Muscle layer of colon (tissue), 2 donors: ENCODE results near the gene FOXP3.

Experiments
- H3K27ac ChIP-seq: one replicate; pipeline ENCODE4 v1.7.0; 2013; ENCODE audit warnings: low read depth, mild to moderate bottlenecking, low read length, moderate library complexity
- H3K27me3 ChIP-seq, 2 donors: one replicate each; pipeline ENCODE4 v1.7.0; 2013; ENCODE audit warnings: low read length in 2 of 2, mild to moderate bottlenecking in 2 of 2; ENCODE audit not compliant: insufficient read depth in 2 of 2, control insufficient read depth in 1 of 2
- H3K36me3 ChIP-seq: one replicate; pipeline ENCODE4 v1.7.0; 2013; ENCODE audit warnings: mild to moderate bottlenecking, low read length; ENCODE audit not compliant: insufficient read depth
- H3K4me1 ChIP-seq: one replicate; pipeline ENCODE4 v1.7.0; 2013; ENCODE audit warnings: mild to moderate bottlenecking, low read length; ENCODE audit not compliant: insufficient read depth
- H3K4me3 ChIP-seq, 2 donors: one replicate each; pipeline ENCODE4 v1.7.0; 2013; ENCODE audit warnings: low read length in 2 of 2, low read depth in 1 of 2, mild to moderate bottlenecking in 1 of 2, moderate library complexity in 1 of 2
- H3K9ac ChIP-seq: one replicate; pipeline ENCODE4 v1.7.0; 2013; ENCODE audit warnings: low read length
- H3K9me3 ChIP-seq: one replicate; pipeline ENCODE4 v1.7.0; 2013; ENCODE audit warnings: mild to moderate bottlenecking, low read length
- donor health status: abdominal sarcoma.
- donor health status: Adenocarcinoma of cecum.

Gene FOXP3

DNA sequence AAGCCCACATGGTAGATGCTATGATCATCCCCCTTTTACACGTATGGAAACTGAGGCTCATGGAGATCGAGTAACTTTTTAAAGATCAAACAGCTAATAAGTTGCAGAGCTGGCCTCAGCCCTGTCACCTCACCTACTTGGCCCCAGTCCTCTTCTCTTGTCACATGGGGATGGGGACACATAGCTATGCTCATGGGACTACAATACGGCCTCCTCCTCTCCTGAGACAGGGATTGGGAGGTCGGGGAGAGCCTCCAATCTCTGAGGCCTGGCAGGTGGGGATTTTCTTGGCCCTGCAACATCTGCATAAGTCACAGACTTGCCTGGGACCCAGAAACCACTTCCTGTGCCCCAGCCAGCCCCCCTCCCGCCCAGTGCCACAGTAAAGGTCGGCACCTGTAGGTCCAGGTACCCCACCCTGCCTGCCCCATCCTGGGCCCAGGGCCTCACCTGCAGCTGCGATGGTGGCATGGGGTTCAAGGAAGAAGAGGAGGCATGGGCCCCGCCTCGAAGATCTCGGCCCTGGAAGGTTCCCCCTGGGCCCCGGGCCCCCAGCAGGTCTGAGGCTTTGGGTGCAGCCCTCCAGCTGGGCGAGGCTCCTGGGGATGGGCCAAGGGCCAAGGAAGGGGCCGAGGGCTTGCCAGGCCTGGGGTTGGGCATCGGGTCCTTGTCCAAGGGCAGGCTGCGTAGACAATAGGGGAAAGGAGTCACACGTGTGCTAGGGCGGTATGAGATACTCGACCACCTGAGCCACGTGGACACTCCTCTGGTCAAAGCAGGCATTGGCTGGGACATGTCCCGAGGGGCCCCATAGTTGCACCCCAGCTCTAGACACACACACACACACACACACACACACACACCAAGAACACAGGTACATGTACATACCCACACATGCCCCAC is 6.4 kb downstream of the FOXP3 start:
- no peak overlapping the region for H3K4me3 ChIP-seq
- H3K27me3 ChIP-seq, result peaks cover 0 to 7% of the 10 kb centered on the region in 2 donors

DNA sequence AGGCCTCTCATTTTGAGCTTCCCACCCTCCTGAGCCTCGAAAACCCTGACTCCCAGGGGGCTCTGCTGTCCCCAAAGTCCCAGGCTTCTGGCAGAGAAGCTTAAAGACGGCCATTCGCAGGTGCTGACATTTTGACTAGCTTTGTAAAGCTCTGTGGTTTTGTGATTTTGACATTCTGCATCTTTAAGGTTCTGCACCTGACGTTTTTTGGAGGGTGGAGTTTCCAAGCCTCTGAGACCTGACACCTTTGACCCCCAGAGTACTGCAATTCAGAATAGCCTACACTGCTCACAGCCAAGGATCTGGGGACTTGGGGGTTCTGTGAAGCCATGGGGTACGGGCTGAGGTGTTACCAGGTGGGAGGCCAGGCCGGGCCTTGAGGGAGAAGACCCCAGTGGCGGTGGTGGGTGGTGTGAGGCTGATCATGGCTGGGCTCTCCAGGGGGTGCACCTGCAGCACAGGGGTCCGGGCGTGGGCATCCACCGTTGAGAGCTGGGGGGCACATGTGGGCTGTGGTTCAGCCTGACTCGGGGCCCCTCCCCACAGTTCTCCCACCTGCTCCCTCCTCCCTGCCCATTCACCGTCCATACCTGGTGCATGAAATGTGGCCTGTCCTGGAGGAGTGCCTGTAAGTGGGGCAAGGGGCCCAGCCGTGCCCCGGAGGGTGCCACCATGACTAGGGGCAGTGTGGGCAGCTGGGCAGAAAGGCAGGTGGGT is 7.3 kb downstream of the FOXP3 start:
- Histone ChIP-seq H3K4me3 (no peak overlapping the region), H3K4me1 (no peaks in the 10 kb centered on the region), H3K9ac (no peak overlapping the region), H3K27me3 (peaks cover 0 to 7% of the 10 kb centered on the region in 2 donors), H3K9me3 (no peaks in the 10 kb centered on the region), H3K27ac (no peak overlapping the region), H3K36me3 (no peaks in the 10 kb centered on the region)

More for the DNA sequence above, 6.4 kb downstream of the FOXP3 start:
- Histone ChIP-seq H3K9me3 (no peaks in the 10 kb centered on the region), H3K36me3 (no peaks in the 10 kb centered on the region), H3K9ac (no peak overlapping the region), H3K27ac (no peak overlapping the region), H3K4me1 (no peaks in the 10 kb centered on the region)

DNA sequence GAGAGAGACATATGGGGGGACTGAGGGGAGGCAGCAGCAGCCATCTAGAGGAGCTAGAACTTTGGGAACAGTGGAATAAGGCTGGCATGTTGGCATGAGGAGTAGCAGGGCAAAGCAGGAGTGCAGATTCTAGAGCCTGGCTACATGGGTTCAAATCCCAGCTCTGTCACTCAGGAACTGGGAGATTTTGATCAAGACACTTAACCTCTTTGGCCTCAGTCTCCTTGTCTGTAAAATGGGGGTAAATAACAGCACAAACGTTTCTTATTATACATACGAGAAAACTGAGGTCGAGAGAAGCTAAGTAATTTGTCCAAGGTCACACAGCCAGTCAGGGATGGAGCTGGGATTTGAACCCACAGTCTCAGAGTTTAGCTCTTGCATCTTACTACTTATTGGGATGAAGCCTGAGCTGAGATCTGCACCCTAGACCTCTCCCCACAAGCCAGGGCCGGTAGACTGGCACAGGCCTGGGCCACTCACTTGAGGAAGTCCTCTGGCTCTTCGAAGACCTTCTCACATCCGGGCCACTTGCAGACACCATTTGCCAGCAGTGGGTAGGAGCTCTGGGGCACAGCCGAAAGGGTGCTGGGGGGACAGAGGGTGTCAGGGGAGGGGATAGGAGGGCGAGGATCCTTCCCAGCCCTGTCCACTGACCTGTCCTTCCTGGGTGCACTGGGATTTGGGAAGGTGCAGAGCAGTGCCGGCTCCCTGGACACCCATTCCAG is 8.1 kb downstream of the FOXP3 start:
- Histone ChIP-seq H3K9me3 (no peaks in the 10 kb centered on the region), H3K27ac (no peak overlapping the region), H3K9ac (no peak overlapping the region), H3K27me3 (peaks cover 0 to 7% of the 10 kb centered on the region in 2 donors), H3K36me3 (no peaks in the 10 kb centered on the region), H3K4me3 (no peak overlapping the region), H3K4me1 (no peaks in the 10 kb centered on the region)

DNA sequence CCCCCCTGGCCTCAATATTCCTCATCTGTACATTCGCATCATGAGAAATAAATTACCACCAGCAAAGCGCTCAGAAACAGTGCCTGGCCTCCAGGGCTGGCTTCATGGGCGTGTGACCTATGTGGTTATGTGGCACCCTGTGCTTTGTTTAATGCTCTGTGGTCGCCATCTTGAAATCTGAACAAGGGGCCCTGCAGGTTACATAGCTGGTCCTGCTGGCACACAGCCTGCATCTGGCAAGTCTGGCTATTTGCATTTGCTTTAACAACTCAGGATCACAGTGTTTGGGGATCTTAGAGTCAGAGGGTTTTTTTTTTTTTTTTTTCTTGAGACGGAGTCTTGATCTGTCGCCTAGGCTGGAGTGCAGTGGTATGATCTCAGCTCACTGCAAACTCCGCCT is 9.9 kb downstream of the FOXP3 start:
- Histone ChIP-seq H3K9ac (no peak overlapping the region), H3K9me3 (no peaks in the 10 kb centered on the region), H3K27me3 (peaks cover 0 to 7% of the 10 kb centered on the region in 2 donors), H3K36me3 (no peaks in the 10 kb centered on the region), H3K4me1 (no peaks in the 10 kb centered on the region), H3K27ac (no peak overlapping the region), H3K4me3 (no peak overlapping the region)

DNA sequence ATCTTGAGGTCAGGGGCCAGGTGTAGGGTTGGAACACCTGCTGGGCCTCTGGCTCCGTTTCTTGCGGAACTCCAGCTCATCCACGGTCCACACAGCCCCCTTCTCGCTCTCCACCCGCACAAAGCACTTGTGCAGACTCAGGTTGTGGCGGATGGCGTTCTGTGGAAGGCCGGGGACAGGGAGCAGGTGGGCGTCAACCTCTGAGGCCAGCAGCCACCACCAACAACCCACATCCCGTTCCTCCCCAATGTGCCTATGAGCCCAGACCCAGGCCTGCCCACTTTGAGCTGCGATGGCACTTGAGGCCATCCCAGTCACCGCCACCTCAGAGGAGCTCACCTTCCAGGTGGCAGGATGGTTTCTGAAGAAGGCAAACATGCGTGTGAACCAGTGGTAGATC is 13.2 kb downstream of the FOXP3 start:
- Histone ChIP-seq H3K9me3 (no peaks in the 10 kb centered on the region), H3K27me3 (no peaks in the 10 kb centered on the region), H3K27ac (no peak overlapping the region), H3K4me1 (no peaks in the 10 kb centered on the region), H3K36me3 (peaks cover 6% of the 10 kb centered on the region), H3K4me3 (no peak overlapping the region), H3K9ac (no peak overlapping the region)

DNA sequence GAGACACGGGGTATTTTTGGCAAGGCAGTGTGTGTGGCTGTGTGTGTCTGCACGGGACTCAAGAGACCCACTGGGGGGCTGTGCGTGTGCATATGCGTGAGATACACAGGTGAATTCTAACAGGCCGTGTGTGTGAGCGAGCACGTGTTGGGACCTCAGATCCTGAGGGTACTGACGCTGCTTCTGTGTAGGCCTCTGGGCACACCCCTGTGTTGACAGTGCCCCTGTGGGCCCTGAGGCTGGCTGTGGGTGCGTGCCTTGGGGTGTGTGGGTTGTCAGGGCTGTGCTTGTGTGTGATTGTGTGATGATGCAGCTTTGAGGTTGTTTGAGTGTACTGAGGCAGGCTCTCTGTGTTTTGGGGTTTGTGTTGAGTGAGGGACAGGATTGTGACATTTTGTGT is 13.9 kb downstream of the FOXP3 start:
- H3K4me1 ChIP-seq, result no peaks in the 10 kb centered on the region
- no peaks in the 10 kb centered on the region for H3K27me3 ChIP-seq
- no peak overlapping the region for H3K27ac ChIP-seq
- no peaks in the 10 kb centered on the region for H3K9me3 ChIP-seq
- H3K36me3 ChIP-seq, result peaks cover 10% of the 10 kb centered on the region
- H3K4me3 ChIP-seq, result no peak overlapping the region
- H3K9ac ChIP-seq, result no peak overlapping the region

DNA sequence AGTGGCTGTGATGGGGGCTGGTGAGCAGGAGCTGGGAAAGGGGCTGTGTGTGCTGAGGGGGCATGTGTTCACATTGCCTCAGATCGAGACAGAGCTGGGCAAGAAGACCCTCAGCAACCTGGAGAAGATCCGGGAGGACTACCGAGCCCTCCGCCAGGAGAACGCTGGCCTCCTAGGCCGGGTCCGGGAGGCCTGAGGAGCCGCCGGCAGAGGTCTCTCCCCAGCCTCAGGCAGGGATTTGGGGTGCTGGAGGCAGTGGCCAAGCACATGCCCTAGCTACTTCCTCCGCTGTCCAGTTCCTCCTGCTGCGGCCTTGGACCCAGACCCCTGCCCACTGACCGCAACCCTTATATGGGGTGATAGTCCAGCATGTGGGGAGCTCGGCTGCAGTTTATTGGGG is 14.4 kb downstream of the FOXP3 start:
- Histone ChIP-seq H3K27ac (no peak overlapping the region), H3K9ac (no peak overlapping the region), H3K36me3 (peaks cover 10% of the 10 kb centered on the region), H3K4me1 (no peaks in the 10 kb centered on the region), H3K4me3 (no peak overlapping the region), H3K27me3 (no peaks in the 10 kb centered on the region), H3K9me3 (no peaks in the 10 kb centered on the region)

DNA sequence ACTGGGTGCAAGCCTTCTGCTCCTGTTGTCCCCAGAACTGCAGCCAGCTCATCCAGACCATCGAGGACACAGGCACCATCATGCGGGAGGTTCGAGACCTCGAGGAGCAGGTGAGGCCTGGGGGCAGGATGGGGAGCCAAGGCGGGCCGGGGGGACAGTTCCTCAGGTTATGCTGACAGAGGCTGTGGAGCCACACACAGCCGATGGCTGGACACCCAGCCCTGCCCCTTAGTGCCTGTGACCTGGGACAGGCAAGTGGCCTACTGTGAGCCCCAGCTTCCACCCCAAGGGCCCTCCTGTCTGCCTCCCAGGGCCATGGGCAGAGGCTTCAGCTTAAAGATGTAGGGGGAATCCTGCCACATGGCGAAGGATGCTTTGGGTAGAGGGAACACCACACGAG is 14.9 kb downstream of the FOXP3 start:
- Histone ChIP-seq H3K4me3 (no peak overlapping the region), H3K27me3 (no peaks in the 10 kb centered on the region), H3K27ac (no peak overlapping the region), H3K36me3 (peaks cover 10% of the 10 kb centered on the region), H3K9ac (no peak overlapping the region), H3K4me1 (no peaks in the 10 kb centered on the region), H3K9me3 (no peaks in the 10 kb centered on the region)

DNA sequence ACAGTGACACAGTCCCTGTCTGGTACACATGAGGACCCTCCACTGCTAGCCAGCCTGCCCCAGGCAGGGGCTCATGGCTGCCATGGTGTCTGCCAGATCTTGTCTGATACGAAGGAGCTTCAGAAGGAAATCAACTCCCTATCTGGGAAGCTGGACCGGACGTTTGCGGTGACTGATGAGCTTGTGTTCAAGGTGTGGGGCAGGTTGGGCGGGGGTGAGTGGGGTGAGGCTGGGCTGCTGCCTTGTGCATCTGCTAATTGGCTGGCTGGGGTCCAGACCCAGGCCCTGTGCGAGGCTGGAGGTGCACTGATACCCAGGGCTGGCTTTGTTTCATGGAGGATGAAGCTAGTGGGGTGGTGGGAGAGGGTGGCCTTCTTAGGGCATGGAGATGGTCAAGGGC is 15.4 kb downstream of the FOXP3 start:
- Histone ChIP-seq H3K9me3 (no peaks in the 10 kb centered on the region), H3K36me3 (peaks cover 10% of the 10 kb centered on the region), H3K4me3 (no peak overlapping the region), H3K27me3 (no peaks in the 10 kb centered on the region), H3K9ac (no peak overlapping the region), H3K4me1 (no peaks in the 10 kb centered on the region), H3K27ac (no peak overlapping the region)

DNA sequence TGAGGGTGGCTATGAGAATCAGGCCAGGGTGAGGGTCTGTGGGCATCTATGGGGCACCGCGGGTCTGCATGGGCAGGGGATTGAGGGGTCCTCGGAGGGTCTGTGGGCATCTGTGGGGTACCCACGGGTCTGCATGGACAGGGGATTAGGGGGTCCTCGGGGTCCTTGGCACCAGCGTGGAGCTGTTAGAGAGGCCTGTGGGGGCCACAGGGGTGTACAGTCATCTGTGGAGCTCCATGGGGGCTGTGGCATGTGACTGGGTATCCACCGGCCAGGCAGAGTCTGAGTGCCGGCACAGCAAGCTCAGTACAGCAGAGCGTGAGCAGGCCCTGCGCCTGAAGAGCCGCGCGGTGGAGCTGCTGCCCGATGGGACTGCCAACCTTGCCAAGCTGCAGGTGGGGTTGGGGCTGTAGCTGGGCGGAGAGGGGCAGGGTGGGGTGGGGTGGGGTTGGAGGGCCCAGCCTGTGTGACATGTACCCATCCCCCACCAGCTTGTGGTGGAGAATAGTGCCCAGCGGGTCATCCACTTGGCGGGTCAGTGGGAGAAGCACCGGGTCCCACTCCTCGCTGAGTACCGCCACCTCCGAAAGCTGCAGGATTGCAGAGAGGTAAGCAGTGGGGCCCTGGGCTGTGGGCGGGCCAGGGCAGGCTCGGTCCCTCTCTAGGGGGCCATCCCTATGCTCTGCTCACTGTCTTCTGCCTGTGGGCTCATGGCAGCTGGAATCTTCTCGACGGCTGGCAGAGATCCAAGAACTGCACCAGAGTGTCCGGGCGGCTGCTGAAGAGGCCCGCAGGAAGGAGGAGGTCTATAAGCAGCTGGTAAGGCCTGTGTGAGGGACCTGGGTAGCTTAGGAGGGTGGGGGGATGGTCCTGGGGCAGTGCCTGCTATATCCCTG is 16.3 kb downstream of the FOXP3 start:
- Histone ChIP-seq H3K9me3 (no peaks in the 10 kb centered on the region), H3K27me3 (no peaks in the 10 kb centered on the region), H3K4me3 (no peak overlapping the region), H3K36me3 (peaks cover 17% of the 10 kb centered on the region), H3K27ac (no peak overlapping the region), H3K4me1 (no peaks in the 10 kb centered on the region), H3K9ac (no peak overlapping the region)
